Amygdala (tissue), 56 donors: ENCODE data around the gene AKAP6.

Experiments
- DNase-seq, 56 donors: peaks; one replicate each; lab custom pipeline; 2025; lab: John Stamatoyannopoulos, UW

The AKAP6 gene

GRCh38 chr14:32472512-32473463 lies 143.7 kb downstream of the AKAP6 start:
- DNase-seq: peak in 44 of 56 donors; percentile 16 to 85 (median 55)

GRCh38 chr14:32473464-32473855 lies 144.4 kb downstream of the AKAP6 start:
- DNase-seq: peak in 3 of 56 donors; percentile 19 to 27 (median 24)

- DNase-seq: no peak
These were observed 145.5 kb downstream of the AKAP6 start for GRCh38 chr14:32474478-32475195.

GRCh38 chr14:32476532-32476931 lies 147.4 kb downstream of the AKAP6 start:
- no peak for DNase-seq

GRCh38 chr14:32477396-32477795 lies 148.3 kb downstream of the AKAP6 start:
- DNase-seq: no peak

GRCh38 chr14:32478050-32478449 lies 149.0 kb downstream of the AKAP6 start:
- no peak for DNase-seq

GRCh38 chr14:32480337-32480736 lies 151.2 kb downstream of the AKAP6 start:
- DNase-seq: no peak

- no peak for DNase-seq
These were observed 152.6 kb downstream of the AKAP6 start for GRCh38 chr14:32481707-32482106.

- no peak for DNase-seq
These were observed 162.4 kb downstream of the AKAP6 start for GRCh38 chr14:32491416-32492016.

- no peak for DNase-seq
These were observed 163.4 kb downstream of the AKAP6 start for GRCh38 chr14:32492457-32492856.

GRCh38 chr14:32494609-32495434 lies 165.7 kb downstream of the AKAP6 start:
- DNase-seq: peak in 1 of 56 donors; percentile 31

- DNase-seq: peak in 1 of 56 donors; percentile 24
These were observed 166.3 kb downstream of the AKAP6 start for GRCh38 chr14:32495435-32495734.

- no peak for DNase-seq
These were observed 168.2 kb downstream of the AKAP6 start for GRCh38 chr14:32497248-32497647.

GRCh38 chr14:32507029-32507984 lies 178.2 kb downstream of the AKAP6 start:
- DNase-seq: no peak

- DNase-seq: no peak
These were observed 179.2 kb downstream of the AKAP6 start for GRCh38 chr14:32508281-32508680.

GRCh38 chr14:32509632-32510187 lies 180.6 kb downstream of the AKAP6 start:
- DNase-seq: peak in 52 of 56 donors; percentile 21 to 93 (median 74)

- no peak for DNase-seq
These were observed 181.7 kb downstream of the AKAP6 start for GRCh38 chr14:32510815-32511214.

GRCh38 chr14:32512348-32512747 lies 183.2 kb downstream of the AKAP6 start:
- no peak for DNase-seq

- no peak for DNase-seq
These were observed 183.7 kb downstream of the AKAP6 start for GRCh38 chr14:32512813-32513212.
